HCT116 (cell line): ENCODE measurements around the gene TLCD1.

Experiments
- CTCF ChIP-seq, 3 experiments: fragments of 200-600 bp in 1 of 3; sonication (generic) in 1 of 3; IDR thresholded peaks in 2 of 3; conservative IDR thresholded peaks in 1 of 3; 2 replicates each; pipeline ENCODE4 v1.5.1; 2012 to 2017; ENCODE audit warnings: low read depth in 2 of 3, low read length in 2 of 3, antibody characterized with exemption in 1 of 3, borderline replicate concordance in 1 of 3, control low read depth in 1 of 3, mild to moderate bottlenecking in 1 of 3, mixed read lengths in 1 of 3, mixed run types in 1 of 3, moderate library complexity in 1 of 3; ENCODE audit not compliant: insufficient read depth in 1 of 3
- EZH2 ChIP-seq: fragments of 200-600 bp; sonication (generic); IDR thresholded peaks from 2 replicates; pipeline ENCODE4 v1.6.1; 2017; ENCODE audit warnings: antibody characterized with exemption, mixed run types

- TF ChIP-seq CTCF (IDR thresholded peaks at IDR 0.05 in 2 of 3, conservative IDR thresholded peaks at IDR 0.05 in 1 of 3; ENCODE audit: borderline replicate concordance in 1 of 3, insufficient read depth in 1 of 3, low read depth in 2 of 3, low read length in 2 of 3) = no peak
- TF ChIP-seq EZH2 = no peak
Observed at GRCh38 chr17:28747801-28748750, 22.0 kb upstream of the TLCD1 start.
